Suppressor macrophage treated with lipopolysaccharide for 1 hour (primary cell): ENCODE data around the gene MEIOB.
"Not testable (repeated sequence)": the region's sequence is repeated elsewhere in the genome, so short reads cannot be mapped to it uniquely, and the experiment has no call there.

Experiments
- DNase-seq, 3 donors: peaks; one replicate each; pipeline ENCODE4 v3.0.0-alpha.2; 2020 to 2022

The MEIOB gene

GRCh38 chr16:1877089-1877488 lies 5.1 kb upstream of the MEIOB start:
- no peak for DNase-seq

GRCh38 chr16:1876468-1876867 lies 4.5 kb upstream of the MEIOB start:
- DNase-seq = no peak

GRCh38 chr16:1876066-1876465 lies 4.1 kb upstream of the MEIOB start:
- DNase-seq = not testable (repeated sequence)

GRCh38 chr16:1874854-1875253 lies 2.9 kb upstream of the MEIOB start:
- DNase-seq = no peak

- peak; percentile 6 to 39 (median 35) for DNase-seq
Measured at GRCh38 chr16:1870365-1871082, 1.4 kb downstream of the MEIOB start.

GRCh38 chr16:1865902-1866690 lies 5.9 kb downstream of the MEIOB start:
- DNase-seq = no peak

- peak; percentile 48 to 73 (median 51) for DNase-seq
Measured at GRCh38 chr16:1863681-1864460, 8.1 kb downstream of the MEIOB start.

- no peak for DNase-seq
Measured at GRCh38 chr16:1862394-1862793, 9.6 kb downstream of the MEIOB start.

GRCh38 chr16:1861730-1862129 lies 10.2 kb downstream of the MEIOB start:
- DNase-seq = no peak

GRCh38 chr16:1859650-1860049 lies 12.3 kb downstream of the MEIOB start:
- no peak for DNase-seq

GRCh38 chr16:1858189-1858865 lies 13.6 kb downstream of the MEIOB start:
- DNase-seq = no peak

GRCh38 chr16:1857433-1858097 lies 14.4 kb downstream of the MEIOB start:
- no peak for DNase-seq

- DNase-seq = no peak
Measured at GRCh38 chr16:1851793-1852192, 20.2 kb downstream of the MEIOB start.

- no peak for DNase-seq
Measured at GRCh38 chr16:1850981-1851380, 21.0 kb downstream of the MEIOB start.

GRCh38 chr16:1846416-1846815 lies 25.5 kb downstream of the MEIOB start:
- DNase-seq = no peak

- no peak for DNase-seq
Measured at GRCh38 chr16:1845985-1846384, 26.0 kb downstream of the MEIOB start.

- DNase-seq = no peak
Measured at GRCh38 chr16:1839554-1839953, 32.4 kb downstream of the MEIOB start.

- no peak for DNase-seq
Measured at GRCh38 chr16:1834096-1834495, 37.9 kb downstream of the MEIOB start.

- no peak for DNase-seq
Measured at GRCh38 chr16:1832838-1833454, 39.0 kb downstream of the MEIOB start.

- DNase-seq = no peak
Measured at GRCh38 chr16:1831186-1832075, 40.5 kb downstream of the MEIOB start.

GRCh38 chr16:1830213-1830612 lies 41.8 kb downstream of the MEIOB start:
- DNase-seq = no peak
